ENCODE data around the gene LNX2. TPM values are rescaled to one million over a fixed set of nuclear protein-coding genes. Genes with fewer than 3 reads are reported as not detected.

Gene LNX2
- total RNA-seq, 1 donor from 2014 or later, result 3.7 TPM

- H3K4me1 ChIP-seq, result peaks cover 4 to 6% of the 10 kb centered on the region in 2 donors
Measured at GRCh38 chr13:27637289-27637626, 16.9 kb upstream of the LNX2 start.

GRCh38 chr13:27636589-27637288 is 16.4 kb upstream of the LNX2 start:
- intact Hi-C loops (cut with DNase I), result no loop called here
- Histone ChIP-seq H3K9me3 (no peaks in the 10 kb centered on the region), H3K36me3 (no peaks in the 10 kb centered on the region), H3K4me1 (peaks cover 4 to 6% of the 10 kb centered on the region in 2 donors), H3K27ac (no peak overlapping the region), H3K27me3 (no peaks in the 10 kb centered on the region), H3K4me3 (no peak overlapping the region)
- TF ChIP-seq CTCF (IDR thresholded peaks at IDR 0.05), result no peak
- no peak for DNase-seq (ENCODE audit: low spot score in 2 of 2)

More at GRCh38 chr13:27637289-27637626, 16.9 kb upstream of the LNX2 start:
- Histone ChIP-seq H3K9me3 (no peaks in the 10 kb centered on the region), H3K4me3 (no peak overlapping the region), H3K36me3 (no peaks in the 10 kb centered on the region), H3K27me3 (no peaks in the 10 kb centered on the region), H3K27ac (no peak overlapping the region)
- intact Hi-C loops (cut with DNase I), result no loop called here
- TF ChIP-seq CTCF (IDR thresholded peaks at IDR 0.05), result no peak
- no peak for DNase-seq (ENCODE audit: low spot score in 2 of 2)

- H3K27ac ChIP-seq, result no peak overlapping the region
- TF ChIP-seq CTCF (IDR thresholded peaks at IDR 0.05), result no peak
- H3K27me3 ChIP-seq, result no peaks in the 10 kb centered on the region
- H3K36me3 ChIP-seq, result no peaks in the 10 kb centered on the region
- DNase-seq (ENCODE audit: low spot score in 2 of 2), result no peak
- peaks cover 4 to 6% of the 10 kb centered on the region in 2 donors for H3K4me1 ChIP-seq
- H3K4me3 ChIP-seq, result no peak overlapping the region
- intact Hi-C loops (cut with DNase I), result no loop called here
- no peaks in the 10 kb centered on the region for H3K9me3 ChIP-seq
Measured at GRCh38 chr13:27635266-27635665, 14.9 kb upstream of the LNX2 start.

DNA sequence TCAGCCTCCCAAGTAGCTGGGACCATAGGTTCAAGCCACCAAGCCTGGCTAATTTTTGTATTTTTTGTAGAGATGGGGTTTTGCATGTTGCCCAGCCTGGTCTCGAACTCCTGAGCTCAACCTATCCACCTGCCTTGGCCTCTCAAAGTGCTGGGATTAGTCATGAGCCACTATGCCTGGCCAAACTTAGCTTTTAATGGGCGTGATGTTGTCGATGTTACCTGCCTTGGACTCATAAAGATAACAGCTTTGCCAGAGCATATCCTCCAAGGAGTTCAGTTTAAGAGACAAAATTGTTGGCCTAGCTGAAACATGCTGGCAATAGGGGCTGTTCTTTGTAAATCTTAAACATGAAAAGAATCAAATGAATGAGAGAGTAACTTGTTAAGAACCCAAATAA is 14.5 kb upstream of the LNX2 start:
- no peak for DNase-seq (ENCODE audit: low spot score in 2 of 2)
- no peaks in the 10 kb centered on the region for H3K27me3 ChIP-seq
- peaks cover 4 to 6% of the 10 kb centered on the region in 2 donors for H3K4me1 ChIP-seq
- H3K9me3 ChIP-seq, result no peaks in the 10 kb centered on the region
- no peaks in the 10 kb centered on the region for H3K36me3 ChIP-seq
- H3K27ac ChIP-seq, result no peak overlapping the region
- intact Hi-C loops (cut with DNase I), result no loop called here
- no peak overlapping the region for H3K4me3 ChIP-seq
- TF ChIP-seq CTCF (IDR thresholded peaks at IDR 0.05), result no peak

- intact Hi-C loops (cut with DNase I), result no loop called here
- DNase-seq (ENCODE audit: low spot score in 2 of 2), result no peak
- Histone ChIP-seq H3K9me3 (no peaks in the 10 kb centered on the region), H3K4me3 (no peak overlapping the region), H3K4me1 (peaks cover 4 to 6% of the 10 kb centered on the region in 2 donors), H3K27me3 (no peaks in the 10 kb centered on the region), H3K36me3 (no peaks in the 10 kb centered on the region), H3K27ac (no peak overlapping the region)
- TF ChIP-seq CTCF (IDR thresholded peaks at IDR 0.05), result no peak
Measured at GRCh38 chr13:27634231-27634630, 13.9 kb upstream of the LNX2 start.

GRCh38 chr13:27632648-27633047 is 12.3 kb upstream of the LNX2 start:
- Histone ChIP-seq H3K36me3 (no peaks in the 10 kb centered on the region), H3K4me1 (no peaks in the 10 kb centered on the region), H3K27ac (no peak overlapping the region), H3K4me3 (no peak overlapping the region), H3K9me3 (no peaks in the 10 kb centered on the region), H3K27me3 (no peaks in the 10 kb centered on the region)
- intact Hi-C loops (cut with DNase I), result no loop called here
- DNase-seq (ENCODE audit: low spot score in 2 of 2), result no peak
- no peak for TF ChIP-seq CTCF (IDR thresholded peaks at IDR 0.05)
